LNCaP clone FGC (cell line): ENCODE measurements around the gene DLEC1.
"Not testable (repeated sequence)": the region's sequence is repeated elsewhere in the genome, so short reads cannot be mapped to it uniquely, and the experiment has no call there.

Experiments used
- DNase-seq: peaks from one replicate; pipeline ENCODE4 v3.0.0-alpha.2; 2011; ENCODE audit warnings: low read depth
- H3K4me3 ChIP-seq: 2 replicates; pipeline ENCODE4 v1.5.1; 2011; ENCODE audit warnings: mild to moderate bottlenecking, low read depth, low read length, control low read depth
- CTCF ChIP-seq: IDR thresholded peaks from 2 replicates; pipeline ENCODE4 v1.5.1; 2012; ENCODE audit warnings: mild to moderate bottlenecking; ENCODE audit not compliant: control insufficient read depth, insufficient read depth; ENCODE audit errors: extremely low read depth

DLEC1 gene

GRCh38 chr3:38083871-38084333 lies 44.9 kb downstream of the DLEC1 start:
- DNase-seq, result no peak
- no peak for TF ChIP-seq CTCF
- H3K4me3 ChIP-seq, result no peak overlapping the region

GRCh38 chr3:38084334-38085310 lies 45.6 kb downstream of the DLEC1 start:
- no peak for DNase-seq
- no peak overlapping the region for H3K4me3 ChIP-seq
- no peak for TF ChIP-seq CTCF

GRCh38 chr3:38085311-38085942 lies 46.4 kb downstream of the DLEC1 start:
- no peak for TF ChIP-seq CTCF
- H3K4me3 ChIP-seq, result no peak overlapping the region
- DNase-seq, result no peak

- TF ChIP-seq CTCF, result no peak
- no peak overlapping the region for H3K4me3 ChIP-seq
- no peak for DNase-seq
These were observed 46.9 kb downstream of the DLEC1 start for GRCh38 chr3:38085943-38086324.

- no peak for DNase-seq
- no peak overlapping the region for H3K4me3 ChIP-seq
- TF ChIP-seq CTCF, result no peak
These were observed 47.5 kb downstream of the DLEC1 start for GRCh38 chr3:38086496-38086895.

GRCh38 chr3:38087278-38087677 lies 48.3 kb downstream of the DLEC1 start:
- H3K4me3 ChIP-seq, DNase-seq: not testable (repeated sequence)

GRCh38 chr3:38088126-38089078 lies 49.4 kb downstream of the DLEC1 start:
- H3K4me3 ChIP-seq, result no peak overlapping the region
- TF ChIP-seq CTCF, result no peak
- no peak for DNase-seq
